ENCODE data around the gene ENC1.
"Not testable (repeated sequence)": the region's sequence is repeated elsewhere in the genome, so short reads cannot be mapped to it uniquely, and the experiment has no call there.

The ENC1 gene

GRCh38 chr5:74640450-74640953 lies at the start of gene ENC1:
ENC1 (minus strand) TSS chr5:74640728; CDS start chr5:74636485, 4,243 bp downstream.
- peak; percentile 67 for TF ChIP-seq CTCF (conservative IDR thresholded peaks at IDR 0.05; ENCODE audit: low read depth)
- POLR2A ChIA-PET (ENCODE audit: low non-redundant PET), result interaction anchor here (0.5 to 1.2 kb wide), 5 partner anchors 9 to 734 kb away, joined by 3 to 9 read pairs (median 3); no protein-coding TSS in a partner anchor
- peak within 1 kb of the TSS; percentile 97 for H3K27ac ChIP-seq
- CTCF ChIA-PET, result interaction anchor here (0.5 to 3.3 kb wide), 24 partner anchors 8 to 1334 kb away, joined by 3 to 16 read pairs (median 3); no protein-coding TSS in a partner anchor
- DNase-seq (ENCODE audit: low spot score), result peak; percentile 68

- CTCF ChIA-PET, result interaction anchor here (1.0 kb wide), 1 partner anchor 368 kb away, joined by 5 read pairs; no protein-coding TSS in a partner anchor
- H3K27ac ChIP-seq, result no peak overlapping the region
- POLR2A ChIA-PET (ENCODE audit: low non-redundant PET), result no interaction called here
- no peak for TF ChIP-seq CTCF (conservative IDR thresholded peaks at IDR 0.05; ENCODE audit: low read depth)
- no peak for DNase-seq (ENCODE audit: low spot score)
Observed at GRCh38 chr5:74686962-74687751, 46.6 kb upstream of the ENC1 start.

GRCh38 chr5:74685979-74686631 lies 45.6 kb upstream of the ENC1 start:
- ChIA-PET POLR2A (ENCODE audit: low non-redundant PET) (no interaction called here), CTCF (interaction anchor here (0.8 to 1.1 kb wide), 4 partner anchors 11 to 37 kb away, joined by 3 to 8 read pairs (median 4); no protein-coding TSS in a partner anchor)
- no peak for TF ChIP-seq CTCF (conservative IDR thresholded peaks at IDR 0.05; ENCODE audit: low read depth)
- peak overlapping the region; percentile 73 for H3K27ac ChIP-seq
- peak; percentile 17 for DNase-seq (ENCODE audit: low spot score)

- peak; percentile 96 for DNase-seq (ENCODE audit: low spot score)
- no peak; the same call in 1 of the 2 replicates for TF ChIP-seq CTCF (conservative IDR thresholded peaks at IDR 0.05; ENCODE audit: low read depth)
- peak within 1 kb of the TSS; percentile 73 for H3K27ac ChIP-seq
- POLR2A ChIA-PET (ENCODE audit: low non-redundant PET), result interaction anchor here (0.6 kb wide), 1 partner anchor 546 kb away, joined by 5 read pairs; no protein-coding TSS in a partner anchor
- CTCF ChIA-PET, result interaction anchor here (0.8 to 1.1 kb wide), 5 partner anchors 10 to 67 kb away, joined by 3 to 8 read pairs (median 5); no protein-coding TSS in a partner anchor
Observed at GRCh38 chr5:74684900-74685851, 44.6 kb upstream of the ENC1 start, which contains the start of gene HEXB. HEXB (plus strand) TSS chr5:74685233; CDS start chr5:74685261, 28 bp downstream.

DNA sequence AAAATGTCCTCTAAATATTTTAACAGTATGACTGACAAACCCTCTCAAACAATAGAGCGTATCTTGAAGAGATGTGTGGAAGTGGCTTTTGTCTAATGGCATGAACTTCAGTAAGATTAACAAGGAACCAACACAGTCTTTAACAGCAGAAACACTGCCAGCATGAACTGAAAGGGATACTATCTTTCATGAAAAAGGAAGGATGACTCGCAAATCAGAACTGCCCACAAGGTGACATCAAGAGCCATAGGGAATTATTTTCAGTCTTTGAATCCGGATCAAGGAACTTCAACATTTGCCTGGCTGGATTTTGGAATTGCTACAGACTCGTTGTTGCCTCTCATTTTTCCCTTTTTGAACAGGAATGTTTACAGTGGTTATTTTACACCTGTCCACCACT lies 39.4 kb upstream of the ENC1 start:
- TF ChIP-seq CTCF (conservative IDR thresholded peaks at IDR 0.05; ENCODE audit: low read depth), result no peak
- DNase-seq (ENCODE audit: low spot score), result no peak
- ChIA-PET CTCF (interaction anchor here (0.6 kb wide), 1 partner anchor 384 kb away, joined by 3 read pairs; no protein-coding TSS in a partner anchor), POLR2A (ENCODE audit: low non-redundant PET) (no interaction called here)
- no peak overlapping the region for H3K27ac ChIP-seq

- CTCF ChIA-PET, result interaction anchor here (0.6 kb wide), 2 partner anchors 11 to 765 kb away, joined by 3 to 6 read pairs; no protein-coding TSS in a partner anchor
- POLR2A ChIA-PET (ENCODE audit: low non-redundant PET); DNase-seq (ENCODE audit: low spot score); H3K27ac ChIP-seq: not testable (repeated sequence)
Observed at GRCh38 chr5:74679300-74679699, 38.8 kb upstream of the ENC1 start.

DNA sequence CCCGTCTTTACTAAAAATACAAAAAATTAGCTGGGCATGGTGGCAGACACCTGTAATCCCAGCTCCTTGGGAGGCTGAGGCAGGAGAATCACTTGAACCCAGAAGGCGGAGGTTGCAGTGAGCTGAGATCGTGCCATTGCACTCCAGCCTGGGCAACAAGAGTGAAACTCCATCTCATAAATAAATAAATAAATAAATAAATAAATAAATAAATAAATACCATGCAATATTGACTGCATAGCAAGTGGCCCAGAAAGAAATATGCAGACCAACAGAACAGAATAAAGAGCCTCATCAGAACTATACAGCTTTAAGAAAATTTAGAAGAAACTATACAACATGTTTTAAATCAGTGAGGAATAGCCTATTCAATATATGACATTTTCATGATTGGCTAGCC lies 37.6 kb upstream of the ENC1 start:
- DNase-seq (ENCODE audit: low spot score); POLR2A ChIA-PET (ENCODE audit: low non-redundant PET); H3K27ac ChIP-seq: not testable (repeated sequence)
- CTCF ChIA-PET, result interaction anchor here (0.5 to 0.7 kb wide), 3 partner anchors 542 to 1103 kb away, joined by 3 to 4 read pairs (median 3); no protein-coding TSS in a partner anchor

GRCh38 chr5:74676466-74676865 lies 35.9 kb upstream of the ENC1 start:
- DNase-seq (ENCODE audit: low spot score); POLR2A ChIA-PET (ENCODE audit: low non-redundant PET); H3K27ac ChIP-seq: not testable (repeated sequence)
- CTCF ChIA-PET, result interaction anchor here (0.6 kb wide), 2 partner anchors 310 to 418 kb away, joined by 4 to 6 read pairs; no protein-coding TSS in a partner anchor

Measured in RWPE1 (cell line).